HCT116 (cell line): ENCODE results near the gene MFN1. TPM values are rescaled to one million over a fixed set of nuclear protein-coding genes. Genes with fewer than 3 reads are reported as not detected.

Source experiments
- ATAC-seq: fragments of 200-7000 bp; cut with Tn5 transposase; 2 replicates; pipeline ENCODE4 v1.9.1; 2020; ENCODE audit warnings: mild to moderate bottlenecking, moderate library complexity
- BruUV-seq: library from RNA; stranded (reverse); fragments of 400-500 nt; replicated peaks from 2 replicates; lab custom pipeline; 2021; lab: Mats Ljungman, UMichigan
- CTCF ChIA-PET: fragments of 300-600 bp; sonication (Branson Sonifier 250); formaldehyde crosslinking; loops from one replicate; lab custom pipeline; 2021; ENCODE audit warnings: antibody characterized with exemption; lab: Charles Lee
- POLR2A ChIA-PET: fragments of 300-600, 350-600 bp; sonication (Branson Sonifier 250); formaldehyde crosslinking; loops from one replicate; lab custom pipeline; 2021; ENCODE audit warnings: antibody characterized with exemption; lab: Charles Lee
- RAD21 ChIA-PET, 2 experiments: fragments of 300-600 bp; sonication (Branson Sonifier 250); formaldehyde crosslinking; loops; one replicate each; lab custom pipeline; 2023; ENCODE audit warnings: low total read pairs in 2 of 2; ENCODE audit not compliant: uncharacterized antibody in 2 of 2, unreplicated experiment in 2 of 2, low non-redundant PET in 1 of 2; lab: Charles Lee
- DNase-seq: peaks from one replicate; pipeline ENCODE4 v3.0.0-alpha.2; 2010; ENCODE audit warnings: low read depth, low spot score
- H2AFZ ChIP-seq: fragments of 200-600 bp; shearing (Covaris generic), sonication (generic); 2 replicates; pipeline ENCODE4 v1.6.1; 2017; ENCODE audit warnings: low read depth, mixed run types, mixed read lengths, antibody characterized with exemption, low read length; ENCODE audit not compliant: poor library complexity, severe bottlenecking
- H3K27ac ChIP-seq: 2 replicates; pipeline ENCODE4 v1.5.1; 2012; ENCODE audit warnings: low read depth, low read length
- H3K27me3 ChIP-seq: fragments of 200-600 bp; sonication (generic); 2 replicates; pipeline ENCODE4 v1.6.1; 2016; ENCODE audit warnings: mixed run types, low read length, mixed read lengths; ENCODE audit not compliant: insufficient read depth
- H3K36me3 ChIP-seq, 2 experiments: fragments of 200-500 bp in 1 of 2; fragments of 200-600 bp in 1 of 2; sonication (Bioruptor generic) in 1 of 2; sonication (generic) in 1 of 2; 2 replicates each; pipeline versions ENCODE4 v1.5.1 to v1.6.1; 2014 to 2016; ENCODE audit warnings: low read length in 2 of 2, inconsistent platforms in 1 of 2, mixed read lengths in 1 of 2, mixed run types in 1 of 2; ENCODE audit not compliant: insufficient read depth in 2 of 2, control insufficient read depth in 1 of 2
- H3K4me1 ChIP-seq, 2 experiments: fragments of 200-600 bp in 1 of 2; sonication (generic) in 1 of 2; 2 replicates each; pipeline versions ENCODE4 v1.5.1 to v1.6.1; 2012 to 2017; ENCODE audit warnings: low read length in 2 of 2, inconsistent platforms in 1 of 2, mild to moderate bottlenecking in 1 of 2, mixed read lengths in 1 of 2, mixed run types in 1 of 2, moderate library complexity in 1 of 2; ENCODE audit not compliant: insufficient read depth in 2 of 2, control insufficient read depth in 1 of 2
- H3K4me2 ChIP-seq: fragments of 200-600 bp; sonication (generic); 2 replicates; pipeline ENCODE4 v1.6.1; 2017; ENCODE audit warnings: mixed run types, low read length, mixed read lengths
- H3K4me3 ChIP-seq, 2 experiments: fragments of 200-600 bp in 1 of 2; sonication (generic) in 1 of 2; replicated peaks in 1 of 2; 2 replicates each; pipeline ENCODE4 v1.5.1; 2011 to 2016; ENCODE audit warnings: low read length in 2 of 2, control low read depth in 1 of 2, low read depth in 1 of 2, mild to moderate bottlenecking in 1 of 2, mixed read lengths in 1 of 2, mixed run types in 1 of 2
- H3K79me2 ChIP-seq: fragments of 200-600 bp; sonication (generic); 2 replicates; pipeline ENCODE4 v1.6.1; 2017; ENCODE audit warnings: mild to moderate bottlenecking, mixed run types, low read length, moderate library complexity, mixed read lengths; ENCODE audit not compliant: insufficient read depth
- H3K9ac ChIP-seq: fragments of 200-600 bp; sonication (generic); 2 replicates; pipeline ENCODE4 v1.6.1; 2016; ENCODE audit warnings: low read length, mixed read lengths
- H3K9me2 ChIP-seq: fragments of 200-600 bp; sonication (generic), shearing (Covaris generic); 2 replicates; pipeline ENCODE4 v1.6.1; 2017; ENCODE audit warnings: mixed run types, mild to moderate bottlenecking, moderate library complexity; ENCODE audit not compliant: insufficient read depth
- H3K9me3 ChIP-seq, 2 experiments: fragments of 200-500 bp in 1 of 2; fragments of 200-600 bp in 1 of 2; sonication (Bioruptor generic) in 1 of 2; sonication (generic) in 1 of 2; 2 replicates each; pipeline ENCODE4 v1.6.1; 2014 to 2017; ENCODE audit warnings: low read length in 2 of 2, mixed read lengths in 2 of 2, inconsistent platforms in 1 of 2, low read depth in 1 of 2, mild to moderate bottlenecking in 1 of 2, mixed run types in 1 of 2, moderate library complexity in 1 of 2; ENCODE audit not compliant: control insufficient read depth in 1 of 2, insufficient read depth in 1 of 2
- H4K20me1 ChIP-seq: fragments of 200-600 bp; sonication (generic), shearing (Covaris generic); 2 replicates; pipeline ENCODE4 v1.6.1; 2017; ENCODE audit warnings: mixed run types, mild to moderate bottlenecking, moderate library complexity; ENCODE audit not compliant: insufficient read depth
- ATF3 ChIP-seq: IDR thresholded peaks from 2 replicates; pipeline ENCODE4 v1.6.1; 2012
- CEBPB ChIP-seq: IDR thresholded peaks from 2 replicates; pipeline ENCODE4 v1.6.1; 2012; ENCODE audit warnings: low read depth
- EZH2 ChIP-seq: fragments of 200-600 bp; sonication (generic); IDR thresholded peaks from 2 replicates; pipeline ENCODE4 v1.6.1; 2017; ENCODE audit warnings: antibody characterized with exemption, mixed run types
- EZH2phosphoT487 ChIP-seq: fragments of 200-600 bp; IDR thresholded peaks from 2 replicates; pipeline ENCODE4 v1.6.1; 2018; ENCODE audit warnings: antibody characterized with exemption, borderline replicate concordance
- JUND ChIP-seq: IDR thresholded peaks from 2 replicates; pipeline ENCODE4 v1.6.1; 2012
- MAX ChIP-seq: IDR thresholded peaks from 2 replicates; pipeline ENCODE4 v1.6.1; 2012
- POLR2A ChIP-seq: IDR thresholded peaks from 2 replicates; pipeline ENCODE4 v1.7.0; 2011; ENCODE audit warnings: borderline replicate concordance; ENCODE audit not compliant: insufficient read depth, insufficient read length; ENCODE audit errors: extremely low read depth
- POLR2AphosphoS5 ChIP-seq: IDR thresholded peaks from 2 replicates; pipeline ENCODE4 v1.6.1; 2011; ENCODE audit warnings: mild to moderate bottlenecking, low read depth, low read length, moderate library complexity
- RAD21 ChIP-seq: IDR thresholded peaks from 2 replicates; pipeline ENCODE4 v1.6.1; 2012; ENCODE audit warnings: low read depth, mild to moderate bottlenecking
- REST ChIP-seq: IDR thresholded peaks from 2 replicates; pipeline ENCODE4 v1.6.1; 2012; ENCODE audit warnings: low read depth
- TCF7L2 ChIP-seq: IDR thresholded peaks from 2 replicates; pipeline ENCODE4 v1.7.0; 2011; ENCODE audit warnings: borderline replicate concordance, inconsistent platforms; ENCODE audit not compliant: insufficient read depth, insufficient read length; ENCODE audit errors: extremely low read depth
- YY1 ChIP-seq: IDR thresholded peaks from 2 replicates; pipeline ENCODE4 v1.6.1; 2011; ENCODE audit warnings: low read length, low read depth, moderate library complexity, mild to moderate bottlenecking; ENCODE audit not compliant: insufficient replicate concordance; ENCODE audit errors: extremely low read depth
- ZBTB33 ChIP-seq: IDR thresholded peaks from 2 replicates; pipeline ENCODE4 v1.6.1; 2011; ENCODE audit warnings: mild to moderate bottlenecking, low read length, moderate library complexity; ENCODE audit not compliant: insufficient replicate concordance; ENCODE audit errors: extremely low read depth
- ZFX ChIP-seq: fragments of 450-650 bp; IDR thresholded peaks from 2 replicates; pipeline ENCODE4 v1.6.1; 2017
- intact Hi-C: fragments of 100-400 bp; cut with micrococcal nuclease; formaldehyde crosslinking; loops from 2 replicates; pipeline ENCODE4 v1.10.0; 2022
- total RNA-seq: library from RNA; stranded (reverse); gene quantifications from one replicate; pipeline ENCODE4 v1.2.1, GENCODE V29; 2021; ENCODE audit not compliant: unreplicated experiment

The MFN1 gene
- total RNA-seq, 1 experiment from 2014 or later, result 54.6 TPM

- Histone ChIP-seq H3K27ac (no peak overlapping the region), H3K9me3 (no peaks in the 10 kb centered on the region), H3K4me3 (no peak overlapping the region), H3K9ac (no peak overlapping the region), H3K4me2 (no peak overlapping the region), H3K36me3 (no peaks in the 10 kb centered on the region), H4K20me1 (no peaks in the 10 kb centered on the region), H2AFZ (no peak overlapping the region), H3K27me3 (no peaks in the 10 kb centered on the region), H3K79me2 (no peaks in the 10 kb centered on the region), H3K4me1 (no peaks in the 10 kb centered on the region), H3K9me2 (no peaks in the 10 kb centered on the region)
- TF ChIP-seq POLR2AphosphoS5 (no peak), CEBPB (no peak), POLR2A (no peak), ZFX (no peak), RAD21 (no peak)
- ChIA-PET POLR2A (interaction anchor here (0.8 kb wide), 1 partner anchor 7 kb away, joined by 3 read pairs; no protein-coding TSS in a partner anchor), RAD21 (no interaction called here), CTCF (no interaction called here)
- BruUV-seq, result no TSS peak
- ATAC-seq (no peak), DNase-seq (no peak)
- intact Hi-C loops, result no loop called here
These were observed 84.5 kb downstream of the MFN1 start for GRCh38 chr3:179432021-179432420.

GRCh38 chr3:179432451-179432850, 84.9 kb downstream of the MFN1 start:
- no peak for DNase-seq
- no peaks in the 10 kb centered on the region for H3K36me3 ChIP-seq

More at GRCh38 chr3:179432451-179432850, 84.9 kb downstream of the MFN1 start:
- RAD21 ChIA-PET, result no interaction called here
- no peak overlapping the region for H3K27ac ChIP-seq
- no peaks in the 10 kb centered on the region for H3K27me3 ChIP-seq
- no peak overlapping the region for H2AFZ ChIP-seq
- no peak overlapping the region for H3K4me2 ChIP-seq
- TF ChIP-seq POLR2AphosphoS5 (no peak), JUND (no peak), TCF7L2 (no peak), EZH2 (no peak), MAX (no peak), EZH2phosphoT487 (no peak), YY1 (no peak), ATF3 (no peak), ZBTB33 (no peak), REST (no peak), POLR2A (no peak)
- H3K79me2 ChIP-seq, result no peaks in the 10 kb centered on the region
- no peak overlapping the region for H3K9ac ChIP-seq
- no peaks in the 10 kb centered on the region for H3K4me1 ChIP-seq
- no peak overlapping the region for H3K4me3 ChIP-seq
- H4K20me1 ChIP-seq, result no peaks in the 10 kb centered on the region
- ATAC-seq, result no peak
- POLR2A ChIA-PET, result interaction anchor here (0.8 kb wide), 1 partner anchor 8 kb away, joined by 3 read pairs; no protein-coding TSS in a partner anchor
- H3K9me3 ChIP-seq, result no peaks in the 10 kb centered on the region
- H3K9me2 ChIP-seq, result no peaks in the 10 kb centered on the region
- CTCF ChIA-PET, result no interaction called here
- intact Hi-C loops, result no loop called here
- BruUV-seq, result no TSS peak
